GM18508 (cell line): ENCODE measurements around the gene BCAS3.
"Not testable (repeated sequence)": the region's sequence is repeated elsewhere in the genome, so short reads cannot be mapped to it uniquely, and the experiment has no call there.

Experiments
- ATAC-seq: cut with Tn5 transposase; IDR thresholded peaks from one replicate; pipeline ENCODE4 v1.9.1; 2021; ENCODE audit warnings: moderate number of reproducible peaks; ENCODE audit not compliant: insufficient read depth, unreplicated experiment

Gene BCAS3

DNA sequence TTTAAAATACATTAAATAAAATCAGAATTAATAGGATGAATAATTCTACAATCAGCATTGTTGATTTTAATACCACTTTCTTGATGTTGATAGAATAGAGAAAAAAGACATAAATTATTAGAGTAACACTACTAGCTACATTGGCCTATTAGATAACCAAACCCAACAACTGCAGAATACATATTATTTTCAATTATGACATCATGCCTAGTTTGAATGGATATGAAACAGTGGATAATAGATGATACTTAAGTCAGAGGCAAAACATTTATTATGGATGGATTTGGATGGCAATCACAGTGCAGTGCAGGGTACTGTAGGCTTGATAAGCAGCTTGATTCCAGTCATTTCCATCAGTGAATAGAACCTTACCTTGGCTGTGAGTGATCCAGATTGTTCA is 293.1 kb downstream of the BCAS3 start:
- no peak for ATAC-seq

DNA sequence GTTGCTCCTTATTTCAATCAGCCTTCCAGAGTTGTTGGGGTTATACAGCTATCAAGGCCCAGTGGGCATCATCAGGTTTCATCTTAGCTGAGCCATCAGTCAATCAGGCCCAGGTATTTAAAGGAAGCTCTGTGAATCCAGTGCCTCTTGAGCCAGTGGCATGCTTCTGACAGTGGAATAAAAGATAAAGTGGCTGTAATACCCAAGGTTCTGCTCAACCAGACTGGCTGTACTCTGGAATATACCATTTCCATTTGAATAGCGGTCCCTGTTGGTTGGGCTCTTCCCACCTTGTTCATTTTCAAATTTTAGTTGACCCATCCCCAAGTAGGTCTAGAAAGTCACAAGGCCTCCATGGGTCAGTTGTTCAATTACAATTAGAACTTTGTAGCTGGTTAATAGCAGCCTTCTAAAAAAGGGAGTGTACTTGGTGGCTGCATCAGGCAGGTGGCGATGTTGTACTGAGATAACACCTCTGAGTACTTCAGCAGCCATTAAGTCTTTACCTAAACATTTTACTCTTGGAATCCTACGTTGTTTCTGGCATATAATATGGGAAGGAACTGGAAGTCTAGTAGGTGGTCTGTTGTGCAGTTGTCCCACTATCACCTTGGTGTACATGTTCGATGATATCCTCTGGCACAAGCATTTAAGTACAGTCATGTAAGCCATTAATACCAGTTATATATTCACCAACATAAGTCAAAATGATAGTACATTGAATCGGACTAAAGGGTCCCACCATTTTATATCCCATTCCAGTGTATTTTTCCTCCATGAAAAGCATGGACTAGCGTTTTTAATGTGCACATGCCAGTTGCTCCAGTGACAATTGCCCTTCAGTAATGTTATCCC is 294.1 kb downstream of the BCAS3 start:
- no peak for ATAC-seq

DNA sequence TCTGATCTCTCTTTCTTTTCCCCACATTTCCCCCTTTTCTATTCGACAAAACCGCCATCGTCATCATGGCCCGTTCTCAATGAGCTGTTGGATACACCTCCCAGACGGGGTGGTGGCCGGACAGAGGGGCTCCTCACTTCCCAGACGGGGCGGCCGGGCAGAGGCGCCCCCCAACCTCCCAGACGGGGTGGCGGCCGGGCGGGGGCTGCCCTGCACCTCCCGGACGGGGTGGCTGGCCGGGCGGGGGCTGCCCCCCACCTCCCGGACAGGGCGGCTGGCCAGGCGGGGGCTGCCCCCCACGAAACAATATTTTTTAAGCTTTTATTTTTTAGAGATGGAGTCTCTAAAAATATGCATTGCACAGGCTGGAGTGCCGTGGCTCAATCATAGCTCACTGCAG is 299.2 kb downstream of the BCAS3 start:
- not testable (repeated sequence) for ATAC-seq

DNA sequence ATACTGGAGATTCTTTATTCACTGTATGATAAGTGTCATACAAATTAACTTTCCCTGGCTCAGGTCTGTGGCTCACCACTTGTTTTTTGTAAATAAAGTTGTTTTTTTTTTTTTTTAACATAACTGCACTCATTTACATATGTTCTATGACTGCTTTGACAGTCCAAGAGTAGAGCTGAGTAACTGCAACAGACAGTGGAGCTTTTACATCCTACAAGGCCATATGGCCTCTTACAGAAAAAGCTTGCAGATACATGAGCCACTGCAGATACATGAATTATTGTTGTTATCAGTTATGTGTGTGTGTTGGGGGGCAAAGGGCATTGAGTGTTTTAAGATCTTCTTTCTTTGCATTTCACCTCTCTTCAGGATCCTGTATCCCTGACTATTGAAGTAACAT is 311.7 kb downstream of the BCAS3 start:
- no peak for ATAC-seq

DNA sequence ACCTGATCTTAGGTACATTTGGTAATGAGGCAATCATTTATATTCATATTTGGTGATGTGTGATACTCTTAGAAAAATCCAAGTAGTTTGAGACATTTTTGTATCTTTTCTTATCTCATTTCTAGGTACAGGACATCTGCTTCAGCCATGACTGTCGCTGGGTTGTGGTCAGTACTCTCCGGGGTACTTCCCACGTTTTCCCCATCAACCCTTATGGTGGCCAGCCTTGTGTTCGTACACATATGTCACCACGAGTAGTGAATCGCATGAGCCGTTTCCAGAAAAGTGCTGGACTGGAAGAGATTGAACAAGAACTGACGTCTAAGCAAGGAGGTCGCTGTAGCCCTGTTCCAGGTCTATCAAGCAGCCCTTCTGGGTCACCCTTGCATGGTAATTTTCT is 312.2 kb downstream of the BCAS3 start:
- no peak for ATAC-seq

DNA sequence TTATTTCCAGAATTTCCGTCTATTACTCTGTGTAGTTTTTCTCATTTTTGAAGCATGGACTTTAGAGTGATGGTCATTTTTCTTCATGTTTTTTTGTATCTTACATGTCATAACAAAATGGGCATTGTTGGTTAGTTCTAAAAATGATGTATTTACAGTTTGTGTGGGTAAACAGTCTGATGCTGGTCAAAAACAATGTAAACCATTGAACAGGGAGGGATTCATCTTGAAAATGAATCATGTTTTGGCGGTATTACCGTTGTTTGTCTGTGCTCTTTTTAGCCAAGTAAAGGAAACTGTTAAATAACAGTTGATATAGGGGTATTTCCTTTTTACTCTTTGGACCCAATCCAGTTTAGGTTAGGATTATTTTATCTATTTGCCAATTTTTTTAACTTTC is 315.8 kb downstream of the BCAS3 start:
- ATAC-seq, result no peak

DNA sequence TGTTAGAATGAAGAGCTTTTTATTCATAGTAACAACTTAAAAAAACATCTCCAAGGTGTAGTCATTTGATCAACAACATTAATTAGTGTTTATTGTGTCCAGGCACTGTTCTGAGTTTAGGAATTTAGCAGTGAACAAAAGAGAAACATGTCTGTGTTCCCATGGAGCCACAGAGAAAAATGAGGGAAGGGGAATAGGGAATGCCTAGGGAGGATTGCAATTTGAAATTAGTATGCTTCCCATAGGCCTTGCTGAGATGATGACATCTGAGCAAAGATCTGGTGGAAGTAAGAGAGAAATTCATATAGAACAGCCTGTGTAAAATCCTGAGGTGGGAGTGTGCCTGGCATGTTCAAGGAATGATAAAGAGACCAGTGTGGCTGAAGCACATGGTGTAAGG is 318.0 kb downstream of the BCAS3 start:
- ATAC-seq, result no peak

DNA sequence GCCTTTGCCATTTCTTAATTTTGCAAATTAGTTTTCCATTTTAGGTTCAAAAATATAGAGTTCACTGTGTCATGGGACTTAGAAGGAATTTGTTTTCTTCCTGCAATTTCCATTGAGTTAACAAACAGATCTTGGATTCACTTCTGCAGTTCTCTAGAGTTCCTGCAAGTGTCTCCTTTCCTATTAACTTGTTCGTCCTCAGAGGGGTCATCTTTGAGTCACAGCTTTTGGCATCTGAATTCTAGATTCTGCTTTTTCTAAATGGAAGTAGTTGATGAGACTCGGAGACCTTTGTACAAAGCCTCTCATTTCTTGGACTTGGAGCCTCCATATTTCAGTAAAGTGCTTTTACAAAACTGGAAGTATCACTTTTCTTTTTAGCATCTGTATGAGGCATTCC is 323.3 kb downstream of the BCAS3 start:
- no peak for ATAC-seq

DNA sequence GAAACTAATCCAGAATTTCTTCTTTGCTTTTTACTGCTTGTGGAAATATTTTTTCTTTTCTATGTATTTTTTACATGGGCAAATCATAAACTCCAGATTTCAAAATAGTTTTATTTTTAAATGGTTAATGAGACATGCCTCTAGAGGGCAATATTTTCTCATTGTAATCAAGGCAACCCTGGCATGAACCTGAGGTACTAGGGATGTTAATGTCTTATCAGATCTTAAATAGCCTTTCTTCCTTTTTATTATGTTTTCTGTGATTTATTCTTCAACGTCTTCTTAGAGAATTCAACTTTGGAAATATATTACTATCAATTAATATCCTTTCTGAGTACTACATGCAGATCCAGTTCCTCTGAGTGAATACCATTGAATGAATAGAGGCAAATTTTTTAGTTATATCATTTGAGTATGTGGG is 324.7 kb downstream of the BCAS3 start:
- no peak for ATAC-seq

DNA sequence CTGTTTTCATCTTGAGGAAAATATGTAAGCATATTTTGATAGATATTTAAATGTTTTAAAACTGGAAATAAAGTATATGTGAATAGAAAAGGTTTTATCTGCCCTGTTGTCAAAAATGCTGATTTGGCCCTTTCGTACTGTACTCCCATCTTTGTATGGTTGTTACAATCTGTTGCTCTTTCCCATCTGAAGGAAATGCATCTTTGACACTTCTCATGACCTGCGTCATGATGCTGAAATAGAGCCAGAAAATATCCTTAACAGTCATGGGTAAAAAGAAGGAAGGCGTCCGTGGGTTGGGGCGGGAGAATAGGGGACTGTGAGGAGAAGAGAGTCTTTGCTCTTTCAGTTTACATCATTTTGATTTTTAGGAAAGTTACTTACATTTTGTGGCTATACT is 327.7 kb downstream of the BCAS3 start:
- ATAC-seq, result no peak

DNA sequence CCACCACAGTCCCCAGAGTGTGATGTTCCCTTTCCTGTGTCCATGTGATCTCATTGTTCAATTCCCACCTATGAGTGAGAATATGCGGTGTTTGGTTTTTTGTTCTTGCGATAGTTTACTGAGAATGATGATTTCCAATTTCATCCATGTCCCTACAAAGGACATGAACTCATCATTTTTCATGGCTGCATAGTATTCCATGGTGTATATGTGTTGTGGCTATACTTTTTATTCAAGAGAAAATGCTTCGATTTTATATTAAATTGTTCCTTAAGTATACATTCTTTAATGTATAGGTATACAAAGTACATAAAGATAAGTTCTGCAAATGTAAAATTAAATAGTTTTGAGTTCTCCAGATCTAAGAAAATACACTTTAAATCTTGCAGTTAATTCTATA is 328.3 kb downstream of the BCAS3 start:
- ATAC-seq, result not testable (repeated sequence)

DNA sequence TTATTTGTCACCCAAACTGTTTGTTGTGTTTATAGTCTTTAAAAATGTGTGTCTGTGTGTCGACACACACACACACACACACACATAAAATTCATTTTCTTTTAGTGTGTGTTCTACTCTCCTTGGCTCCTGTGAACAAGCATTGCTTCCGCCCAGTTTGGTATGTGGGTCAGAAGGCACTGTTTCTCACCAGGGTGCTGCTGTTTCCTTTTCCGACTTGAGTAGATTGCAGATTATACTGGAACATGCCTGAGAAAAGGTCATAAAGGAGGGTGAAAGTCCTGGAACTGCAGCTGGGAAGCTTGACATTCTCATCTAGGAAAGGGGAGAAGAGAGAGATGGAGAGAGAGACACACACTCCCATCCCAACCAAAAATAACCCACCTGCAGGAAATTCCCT is 330.3 kb downstream of the BCAS3 start:
- ATAC-seq, result no peak

DNA sequence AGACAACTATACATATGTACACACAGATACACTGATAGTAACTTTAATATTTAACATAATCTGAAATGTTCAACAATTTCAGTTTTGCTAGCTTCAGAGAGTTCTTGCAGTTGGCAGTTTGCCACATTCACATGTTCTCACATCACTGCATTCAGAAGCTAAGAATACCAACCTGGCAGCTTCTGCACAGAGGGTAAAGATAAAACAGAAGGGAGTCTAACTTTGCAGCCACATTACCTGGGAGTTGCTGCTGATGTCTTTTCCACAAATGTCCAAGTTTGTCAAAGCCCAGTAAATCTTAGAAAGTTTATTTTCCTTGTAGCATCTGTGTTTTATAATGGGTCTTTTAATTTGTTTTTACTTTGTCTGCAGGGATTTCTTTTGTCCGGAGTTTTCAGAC is 332.0 kb downstream of the BCAS3 start:
- ATAC-seq, result no peak

DNA sequence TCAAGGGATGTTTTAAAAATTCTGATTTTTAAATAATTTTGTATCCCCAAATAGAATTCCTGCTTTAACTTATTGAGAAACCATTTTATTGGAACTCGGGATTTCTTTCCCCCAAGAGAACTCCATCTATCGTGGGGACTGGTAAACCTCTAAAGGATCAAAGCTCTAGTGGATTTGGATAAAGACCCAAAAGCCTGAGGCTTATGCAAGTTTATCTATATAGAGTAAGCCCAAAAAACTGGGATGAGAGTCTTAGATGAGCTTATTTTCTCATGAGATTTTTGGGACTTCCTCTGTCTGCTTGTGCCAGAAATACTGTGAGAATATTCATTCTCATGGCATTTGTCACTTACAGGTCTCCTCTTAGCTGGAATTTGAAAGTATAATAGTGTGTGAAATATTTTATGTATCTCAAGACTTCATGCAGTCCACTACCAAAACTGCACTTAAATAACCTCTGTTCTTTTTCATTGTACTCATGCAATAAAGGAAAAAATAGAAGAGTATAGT is 333.1 kb downstream of the BCAS3 start:
- ATAC-seq, result no peak

DNA sequence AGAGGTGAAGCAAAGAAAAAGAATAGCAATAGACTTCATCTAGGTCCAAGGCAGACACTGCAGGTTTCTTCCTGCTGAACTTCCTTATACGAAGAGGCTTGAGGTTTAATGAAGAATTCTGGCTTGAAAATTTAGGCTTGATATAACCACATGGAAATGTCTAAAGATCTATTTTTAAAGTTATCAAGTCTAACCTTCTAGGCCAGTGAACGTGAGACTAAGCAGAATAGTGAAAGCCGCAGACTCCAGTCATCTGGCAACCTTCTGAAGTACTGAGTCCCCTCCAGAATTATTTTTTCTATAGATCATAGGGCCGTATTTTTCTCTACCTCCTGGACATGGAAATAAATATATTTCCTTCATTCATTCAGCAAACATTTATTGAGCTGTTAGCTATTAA is 333.6 kb downstream of the BCAS3 start:
- ATAC-seq, result no peak

DNA sequence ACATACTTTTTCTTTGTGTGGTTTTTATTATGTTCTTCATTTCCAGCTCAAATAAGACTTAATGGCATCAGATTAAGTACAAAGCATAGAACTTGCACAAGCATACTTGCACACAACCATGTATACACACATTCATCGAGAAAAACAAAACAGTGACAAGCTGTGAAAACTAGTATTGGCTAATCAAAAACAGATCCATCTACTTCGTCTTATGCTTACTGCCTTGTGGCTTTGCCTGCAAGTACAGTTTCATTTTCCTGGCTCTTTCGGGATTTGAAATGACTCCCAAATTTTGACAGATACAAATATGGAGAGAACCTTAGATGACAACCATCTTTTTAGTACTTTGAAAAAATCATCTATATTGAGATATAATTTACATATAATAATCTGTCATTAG is 338.3 kb downstream of the BCAS3 start:
- no peak for ATAC-seq

DNA sequence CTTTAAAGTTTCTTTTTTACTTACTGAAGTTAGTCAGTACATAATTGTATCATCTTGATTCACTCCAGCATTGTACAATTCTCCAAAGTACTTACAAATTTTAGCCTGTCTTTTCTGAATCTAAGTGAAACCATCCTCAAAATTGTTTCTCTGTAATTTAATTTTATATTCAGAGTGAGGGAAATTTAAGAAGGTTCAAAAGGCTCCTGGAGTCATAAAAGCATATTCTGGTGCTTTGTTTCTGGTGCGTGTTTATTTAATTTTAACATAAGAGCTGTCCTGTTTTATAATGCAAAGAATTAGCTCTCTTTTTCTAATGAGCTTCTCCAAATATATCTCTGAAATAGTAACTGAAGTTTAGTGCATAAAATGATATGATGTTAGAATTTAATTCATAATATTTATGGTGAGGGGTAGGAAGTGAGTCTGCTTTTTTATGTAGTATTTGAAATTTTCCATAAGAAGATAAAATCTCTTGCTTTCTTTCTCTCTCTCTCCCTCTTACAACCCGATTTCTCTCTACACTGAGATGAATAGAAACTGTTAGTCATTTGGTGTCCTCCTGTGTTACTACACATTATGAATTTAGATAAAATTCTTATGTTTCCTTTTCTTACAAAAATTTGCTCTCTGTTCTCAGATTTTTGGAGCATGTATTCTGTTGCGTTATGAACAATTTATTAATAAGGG is 339.8 kb downstream of the BCAS3 start:
- ATAC-seq, result no peak

DNA sequence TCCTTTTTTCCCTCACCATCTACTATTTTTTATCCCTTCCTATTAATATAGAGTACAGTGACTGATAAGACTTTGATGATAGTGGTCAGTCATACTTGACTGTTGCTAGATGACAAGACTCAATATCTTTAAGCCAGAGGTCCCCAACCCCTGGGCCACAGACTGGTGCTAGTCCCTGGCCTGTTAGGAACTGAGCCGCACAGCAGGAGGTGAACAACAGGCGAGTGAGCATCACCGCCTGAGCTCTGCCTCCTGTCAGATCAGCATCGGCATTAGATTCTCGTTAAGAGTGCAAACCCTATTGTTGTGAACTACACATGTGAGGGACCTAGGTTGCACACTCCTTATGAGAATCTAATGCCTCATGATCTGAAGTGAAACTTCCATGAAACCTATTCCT is 341.3 kb downstream of the BCAS3 start:
- no peak for ATAC-seq

DNA sequence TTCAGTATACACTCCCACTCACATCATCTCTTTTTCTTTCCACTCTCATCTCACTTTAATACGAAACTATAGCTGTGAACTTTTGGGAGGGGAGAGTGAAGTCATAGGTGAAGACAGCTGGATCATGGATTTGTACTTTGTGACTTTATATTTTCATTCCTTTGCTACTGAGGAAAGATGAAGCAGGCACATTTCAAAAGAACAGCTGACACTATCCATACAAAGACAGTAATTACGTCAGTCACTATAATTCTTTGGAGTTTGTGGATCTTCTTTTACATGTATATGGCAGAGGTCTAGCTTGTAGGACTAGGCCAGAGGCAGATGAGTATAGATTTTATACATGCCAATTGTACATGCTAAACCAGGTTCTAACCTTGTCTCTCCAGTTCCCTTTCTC is 346.3 kb downstream of the BCAS3 start:
- ATAC-seq, result no peak

DNA sequence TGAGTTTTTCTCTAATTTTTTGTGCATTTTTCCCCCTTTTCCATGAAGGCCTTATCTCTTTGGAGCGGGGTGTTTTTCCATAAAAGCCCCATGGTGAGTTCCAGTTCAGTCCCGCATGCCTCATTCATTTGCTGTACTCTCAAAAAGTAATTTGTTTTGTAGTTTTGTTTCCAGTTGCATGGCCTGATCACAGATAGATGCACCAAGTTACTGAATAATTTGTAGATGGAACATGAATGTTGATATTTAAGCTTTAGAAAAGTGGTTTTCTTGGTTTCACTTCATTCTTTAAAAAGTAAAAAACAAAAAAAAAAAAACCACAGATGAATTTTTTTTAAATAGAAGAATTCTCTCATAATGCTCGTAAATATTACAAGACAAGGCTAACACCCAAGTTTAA is 349.2 kb downstream of the BCAS3 start:
- ATAC-seq, result no peak

DNA sequence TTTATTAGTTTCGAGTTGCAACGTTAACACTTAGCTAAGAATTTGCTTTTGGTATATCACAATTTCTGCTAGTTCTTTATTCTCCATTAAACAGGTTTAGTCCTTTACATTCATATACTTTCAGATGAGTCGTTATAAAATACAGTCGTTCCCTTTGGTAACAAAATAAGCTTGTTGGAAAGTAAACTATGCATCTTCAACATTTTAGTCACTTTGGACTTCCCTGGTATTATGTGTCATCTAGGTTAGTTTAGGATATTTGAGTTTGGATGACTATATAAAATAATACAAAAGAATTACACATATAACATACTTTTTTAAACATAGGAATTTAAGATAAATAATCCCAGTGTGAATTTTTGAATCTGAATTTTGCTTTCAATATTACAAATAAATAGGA is 351.5 kb downstream of the BCAS3 start:
- no peak for ATAC-seq

DNA sequence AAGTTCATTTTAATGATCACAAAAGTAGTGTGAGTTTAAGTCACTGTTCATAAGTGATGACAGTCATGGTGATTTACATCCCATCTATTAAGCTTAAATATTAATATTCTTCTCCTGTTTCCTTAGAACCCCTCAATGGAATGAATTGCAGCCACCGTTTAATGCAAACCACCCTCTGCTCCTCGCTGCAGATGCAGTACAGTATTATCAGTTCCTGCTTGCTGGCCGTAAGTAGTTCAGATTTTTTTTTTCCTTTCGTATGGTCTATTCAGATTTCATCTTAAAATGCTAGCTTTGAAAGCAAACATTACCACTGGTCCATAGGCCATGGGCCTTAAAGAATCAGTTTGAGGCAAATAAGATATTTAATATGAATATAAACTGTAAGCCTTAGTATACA is 363.0 kb downstream of the BCAS3 start:
- ATAC-seq, result no peak
